Neural cell (in vitro differentiated cells): ENCODE results near the gene PID1. TPM values are rescaled to one million over a fixed set of nuclear protein-coding genes. Genes with fewer than 3 reads are reported as not detected.

Source experiments
- H2AFZ ChIP-seq: fragments of 200-600, 300-800 bp; sonication (generic), shearing (Covaris generic); 2 replicates; pipeline ENCODE4 v1.6.0; 2014; ENCODE audit warnings: low read depth, mild to moderate bottlenecking, antibody characterized with exemption, low read length, moderate library complexity
- H3F3A ChIP-seq: fragments of 200-600 bp; shearing (Covaris generic); 2 replicates; pipeline ENCODE4 v1.6.1; 2016; ENCODE audit warnings: mild to moderate bottlenecking, moderate library complexity, mixed read lengths, antibody characterized with exemption, low read length; ENCODE audit not compliant: insufficient read depth, poor library complexity, severe bottlenecking
- H3K27ac ChIP-seq: fragments of 200-600, 300-800 bp; sonication (generic), shearing (Covaris generic); 2 replicates; pipeline ENCODE4 v1.5.1; 2014; ENCODE audit warnings: mild to moderate bottlenecking, low read length, moderate library complexity
- H3K27me3 ChIP-seq: fragments of 300-800, 200-600 bp; sonication (generic), shearing (Covaris generic); 2 replicates; pipeline ENCODE4 v1.6.0; 2014; ENCODE audit warnings: mild to moderate bottlenecking, low read depth, low read length, moderate library complexity; ENCODE audit not compliant: insufficient read depth
- H3K36me3 ChIP-seq: fragments of 300-800, 200-600 bp; sonication (generic), shearing (Covaris generic); 2 replicates; pipeline ENCODE4 v1.5.1; 2014; ENCODE audit warnings: mild to moderate bottlenecking, antibody characterized with exemption, low read length, moderate library complexity; ENCODE audit not compliant: insufficient read depth
- H3K4me2 ChIP-seq: fragments of 300-800, 200-600 bp; sonication (generic), shearing (Covaris generic); 2 replicates; pipeline ENCODE4 v1.6.0; 2014; ENCODE audit warnings: mild to moderate bottlenecking, low read length
- H3K4me3 ChIP-seq: fragments of 300-800, 200-600 bp; sonication (generic), shearing (Covaris generic); 2 replicates; pipeline ENCODE4 v1.5.1; 2014; ENCODE audit warnings: mild to moderate bottlenecking, low read length, moderate library complexity
- H3K79me2 ChIP-seq: fragments of 200-600 bp; shearing (Covaris generic); replicated peaks from 2 replicates; pipeline ENCODE4 v1.6.0; 2014; ENCODE audit warnings: mild to moderate bottlenecking, low read length, moderate library complexity; ENCODE audit not compliant: insufficient read depth
- H3K9ac ChIP-seq: fragments of 300-800, 200-600 bp; sonication (generic), shearing (Covaris generic); 2 replicates; pipeline ENCODE4 v1.6.1; 2016; ENCODE audit warnings: mild to moderate bottlenecking, low read length, mixed read lengths
- H3K9me2 ChIP-seq: fragments of 200-600 bp; shearing (Covaris generic); 2 replicates; pipeline ENCODE4 v1.6.1; 2016; ENCODE audit warnings: mild to moderate bottlenecking, low read length, mixed read lengths; ENCODE audit not compliant: insufficient read depth
- H3K9me3 ChIP-seq: fragments of 200-600, 300-800 bp; sonication (generic), shearing (Covaris generic); 2 replicates; pipeline ENCODE4 v1.6.1; 2016; ENCODE audit warnings: mild to moderate bottlenecking, mixed run types, low read length, moderate library complexity, mixed read lengths
- H4K20me1 ChIP-seq: fragments of 200-600 bp; shearing (Covaris generic); 2 replicates; pipeline ENCODE4 v1.6.1; 2016; ENCODE audit warnings: mild to moderate bottlenecking, mixed run types; ENCODE audit not compliant: insufficient read depth
- EP300 ChIP-seq: fragments of 450-650 bp; conservative IDR thresholded peaks from 2 replicates; pipeline ENCODE4 v1.6.1; 2014; ENCODE audit warnings: antibody characterized with exemption, mild to moderate bottlenecking, moderate library complexity; ENCODE audit not compliant: poor library complexity, severe bottlenecking
- EZH2 ChIP-seq: fragments of 200-600, 300-800 bp; shearing (Covaris generic), sonication (generic); IDR thresholded peaks from 2 replicates; pipeline ENCODE4 v1.6.1; 2014; ENCODE audit warnings: antibody characterized with exemption, low read length, borderline replicate concordance, mild to moderate bottlenecking; ENCODE audit not compliant: insufficient read depth, poor library complexity, severe bottlenecking
- MXI1 ChIP-seq: fragments of 450-650 bp; conservative IDR thresholded peaks from 2 replicates; pipeline ENCODE4 v1.6.1; 2014; ENCODE audit warnings: antibody characterized with exemption, mild to moderate bottlenecking; ENCODE audit not compliant: poor library complexity, severe bottlenecking
- POLR2AphosphoS5 ChIP-seq: IDR thresholded peaks from 2 replicates; pipeline ENCODE4 v1.6.1; 2012
- RAD21 ChIP-seq: fragments of 450-650 bp; conservative IDR thresholded peaks from 2 replicates; pipeline ENCODE4 v1.6.1; 2014; ENCODE audit warnings: antibody characterized with exemption, mild to moderate bottlenecking, moderate library complexity
- TAF1 ChIP-seq: IDR thresholded peaks from 2 replicates; pipeline ENCODE4 v1.6.1; 2012; ENCODE audit warnings: low read depth
- polyA plus RNA-seq: library from polyadenylated mRNA; depleted of rRNA; stranded (reverse); fragments of >200 nt; gene quantifications from 2 replicates; pipeline ENCODE4 v1.2.3, GENCODE V29; 2014
- TF ChIP-seq, protein P1 (sequence below): IDR thresholded peaks from 2 replicates; pipeline ENCODE4 v1.6.1; 2012; ENCODE audit warnings: borderline replicate concordance
- TF ChIP-seq, protein P2 (sequence below): fragments of 450-650 bp; IDR thresholded peaks from 2 replicates; pipeline ENCODE4 v1.5.1; 2014; ENCODE audit warnings: antibody characterized with exemption, mild to moderate bottlenecking, moderate library complexity; ENCODE audit not compliant: poor library complexity, severe bottlenecking

Gene PID1
- polyA plus RNA-seq, 1 donor from 2014 or later: 11.0 TPM

DNA sequence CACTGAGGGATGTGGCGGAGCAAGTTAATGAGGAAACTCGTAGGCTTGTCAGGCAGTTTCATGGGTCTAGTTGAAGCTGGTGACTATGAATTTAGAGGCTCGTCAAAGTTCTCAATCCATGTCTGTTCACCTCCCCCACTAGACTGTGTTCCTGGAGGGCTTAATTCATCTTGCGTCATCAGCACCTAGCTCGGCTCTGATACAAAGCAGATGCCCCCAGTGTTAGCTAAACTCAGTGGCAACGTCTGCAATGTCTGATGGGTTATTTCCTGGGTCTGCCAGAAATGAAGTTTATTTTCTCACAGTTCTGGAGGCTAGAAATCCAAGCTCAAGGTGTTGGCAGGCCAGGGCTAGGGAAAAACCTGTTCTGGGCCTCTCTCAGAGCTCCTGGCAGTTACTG lies 140.6 kb downstream of the PID1 start:
- no peak overlapping the region for H3K9ac ChIP-seq
- TF ChIP-seq, protein P1, sequence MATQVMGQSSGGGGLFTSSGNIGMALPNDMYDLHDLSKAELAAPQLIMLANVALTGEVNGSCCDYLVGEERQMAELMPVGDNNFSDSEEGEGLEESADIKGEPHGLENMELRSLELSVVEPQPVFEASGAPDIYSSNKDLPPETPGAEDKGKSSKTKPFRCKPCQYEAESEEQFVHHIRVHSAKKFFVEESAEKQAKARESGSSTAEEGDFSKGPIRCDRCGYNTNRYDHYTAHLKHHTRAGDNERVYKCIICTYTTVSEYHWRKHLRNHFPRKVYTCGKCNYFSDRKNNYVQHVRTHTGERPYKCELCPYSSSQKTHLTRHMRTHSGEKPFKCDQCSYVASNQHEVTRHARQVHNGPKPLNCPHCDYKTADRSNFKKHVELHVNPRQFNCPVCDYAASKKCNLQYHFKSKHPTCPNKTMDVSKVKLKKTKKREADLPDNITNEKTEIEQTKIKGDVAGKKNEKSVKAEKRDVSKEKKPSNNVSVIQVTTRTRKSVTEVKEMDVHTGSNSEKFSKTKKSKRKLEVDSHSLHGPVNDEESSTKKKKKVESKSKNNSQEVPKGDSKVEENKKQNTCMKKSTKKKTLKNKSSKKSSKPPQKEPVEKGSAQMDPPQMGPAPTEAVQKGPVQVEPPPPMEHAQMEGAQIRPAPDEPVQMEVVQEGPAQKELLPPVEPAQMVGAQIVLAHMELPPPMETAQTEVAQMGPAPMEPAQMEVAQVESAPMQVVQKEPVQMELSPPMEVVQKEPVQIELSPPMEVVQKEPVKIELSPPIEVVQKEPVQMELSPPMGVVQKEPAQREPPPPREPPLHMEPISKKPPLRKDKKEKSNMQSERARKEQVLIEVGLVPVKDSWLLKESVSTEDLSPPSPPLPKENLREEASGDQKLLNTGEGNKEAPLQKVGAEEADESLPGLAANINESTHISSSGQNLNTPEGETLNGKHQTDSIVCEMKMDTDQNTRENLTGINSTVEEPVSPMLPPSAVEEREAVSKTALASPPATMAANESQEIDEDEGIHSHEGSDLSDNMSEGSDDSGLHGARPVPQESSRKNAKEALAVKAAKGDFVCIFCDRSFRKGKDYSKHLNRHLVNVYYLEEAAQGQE: no peak
- TF ChIP-seq, protein P2, sequence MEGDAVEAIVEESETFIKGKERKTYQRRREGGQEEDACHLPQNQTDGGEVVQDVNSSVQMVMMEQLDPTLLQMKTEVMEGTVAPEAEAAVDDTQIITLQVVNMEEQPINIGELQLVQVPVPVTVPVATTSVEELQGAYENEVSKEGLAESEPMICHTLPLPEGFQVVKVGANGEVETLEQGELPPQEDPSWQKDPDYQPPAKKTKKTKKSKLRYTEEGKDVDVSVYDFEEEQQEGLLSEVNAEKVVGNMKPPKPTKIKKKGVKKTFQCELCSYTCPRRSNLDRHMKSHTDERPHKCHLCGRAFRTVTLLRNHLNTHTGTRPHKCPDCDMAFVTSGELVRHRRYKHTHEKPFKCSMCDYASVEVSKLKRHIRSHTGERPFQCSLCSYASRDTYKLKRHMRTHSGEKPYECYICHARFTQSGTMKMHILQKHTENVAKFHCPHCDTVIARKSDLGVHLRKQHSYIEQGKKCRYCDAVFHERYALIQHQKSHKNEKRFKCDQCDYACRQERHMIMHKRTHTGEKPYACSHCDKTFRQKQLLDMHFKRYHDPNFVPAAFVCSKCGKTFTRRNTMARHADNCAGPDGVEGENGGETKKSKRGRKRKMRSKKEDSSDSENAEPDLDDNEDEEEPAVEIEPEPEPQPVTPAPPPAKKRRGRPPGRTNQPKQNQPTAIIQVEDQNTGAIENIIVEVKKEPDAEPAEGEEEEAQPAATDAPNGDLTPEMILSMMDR: no peak
- TF ChIP-seq MXI1 (no peak), TAF1 (no peak), RAD21 (no peak), EZH2 (no peak), POLR2AphosphoS5 (no peak)
- H3K79me2 ChIP-seq: no peaks in the 10 kb centered on the region
- H3K4me3 ChIP-seq: no peak overlapping the region
- peaks cover under 1% of the 10 kb centered on the region for H3K9me3 ChIP-seq
- no peaks in the 10 kb centered on the region for H3K36me3 ChIP-seq
- no peaks in the 10 kb centered on the region for H3K27me3 ChIP-seq
- H4K20me1 ChIP-seq: no peaks in the 10 kb centered on the region
- no peak overlapping the region for H3K27ac ChIP-seq
- H3K4me2 ChIP-seq: no peak overlapping the region
- no peaks in the 10 kb centered on the region for H3F3A ChIP-seq
- H3K9me2 ChIP-seq: no peaks in the 10 kb centered on the region
- no peak overlapping the region for H2AFZ ChIP-seq

DNA sequence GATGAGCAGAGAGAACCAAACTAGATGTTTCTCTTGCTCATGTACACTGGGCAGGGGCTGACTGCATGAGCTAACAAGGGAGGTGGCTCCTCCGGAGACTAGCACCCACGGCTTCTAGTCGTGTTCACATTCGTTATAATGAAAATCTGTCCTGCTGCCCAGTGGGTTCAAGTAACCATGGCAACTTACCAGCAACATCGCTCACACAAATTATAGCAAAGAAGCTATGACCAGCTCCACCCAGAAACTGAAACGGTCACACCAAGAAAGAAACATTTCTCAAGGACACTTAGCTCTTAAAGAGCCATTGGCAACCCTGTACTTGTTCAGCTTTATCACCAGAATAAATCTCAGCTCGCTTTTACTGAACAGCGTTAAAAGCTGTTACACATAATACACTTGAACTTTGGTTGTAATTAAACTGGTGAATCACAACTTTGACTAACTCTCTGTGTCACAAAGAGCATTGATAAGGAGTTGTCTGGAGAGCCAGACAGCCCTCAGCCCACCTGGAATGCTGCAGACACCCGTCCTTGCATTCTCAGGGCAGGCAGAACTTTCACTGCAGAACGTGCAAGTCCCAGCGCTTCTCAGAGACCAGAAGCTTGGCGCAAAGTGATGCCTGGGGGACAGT lies 141.2 kb downstream of the PID1 start:
- H3K27ac ChIP-seq: no peak overlapping the region
- H3K4me3 ChIP-seq: no peak overlapping the region
- no peaks in the 10 kb centered on the region for H3K36me3 ChIP-seq
- no peak overlapping the region for H3K4me2 ChIP-seq
- H3K9me3 ChIP-seq: peaks cover 3% of the 10 kb centered on the region
- H3K9ac ChIP-seq: no peak overlapping the region
- no peaks in the 10 kb centered on the region for H4K20me1 ChIP-seq
- no peaks in the 10 kb centered on the region for H3F3A ChIP-seq
- H2AFZ ChIP-seq: no peak overlapping the region
- no peaks in the 10 kb centered on the region for H3K27me3 ChIP-seq
- TF ChIP-seq, protein P1: no peak
- TF ChIP-seq EZH2: no peak
- TF ChIP-seq TAF1: no peak
- TF ChIP-seq, protein P2: no peak
- TF ChIP-seq POLR2AphosphoS5: no peak
- TF ChIP-seq EP300: no peak
- H3K79me2 ChIP-seq: no peaks in the 10 kb centered on the region
- H3K9me2 ChIP-seq: no peaks in the 10 kb centered on the region
